ENCODE data around the gene PTGES3.
"Not testable (repeated sequence)": the region's sequence is repeated elsewhere in the genome, so short reads cannot be mapped to it uniquely, and the experiment has no call there.

Gene PTGES3

GRCh38 chr12:56668197-56668457 is 20.0 kb downstream of the PTGES3 start:
- Histone ChIP-seq H3K27me3 (no peaks in the 10 kb centered on the region), H3K9me3 (no peaks in the 10 kb centered on the region), H3K36me3 (peaks cover 88% of the 10 kb centered on the region), H3K4me1 (no peaks in the 10 kb centered on the region), H3K4me3 (ENCODE audit: low read depth, low read length) (no peak overlapping the region)
- TF ChIP-seq CTCF (IDR thresholded peaks at IDR 0.05; ENCODE audit: low read depth, low read length): no peak
- DNase-seq: no peak

GRCh38 chr12:56661979-56662638 is 26.0 kb downstream of the PTGES3 start:
- H3K4me1 ChIP-seq: no peaks in the 10 kb centered on the region
- TF ChIP-seq CTCF (IDR thresholded peaks at IDR 0.05; ENCODE audit: low read depth, low read length): no peak
- no peaks in the 10 kb centered on the region for H3K27me3 ChIP-seq
- no peak for DNase-seq
- peaks cover 32% of the 10 kb centered on the region for H3K36me3 ChIP-seq
- no peak overlapping the region for H3K4me3 ChIP-seq (ENCODE audit: low read depth, low read length)
- no peaks in the 10 kb centered on the region for H3K9me3 ChIP-seq

- Histone ChIP-seq H3K27me3 (no peaks in the 10 kb centered on the region), H3K36me3 (peaks cover 27% of the 10 kb centered on the region), H3K9me3 (no peaks in the 10 kb centered on the region), H3K4me1 (no peaks in the 10 kb centered on the region), H3K4me3 (ENCODE audit: low read depth, low read length) (no peak overlapping the region)
- no peak for TF ChIP-seq CTCF (IDR thresholded peaks at IDR 0.05; ENCODE audit: low read depth, low read length)
- DNase-seq: no peak
Observed at GRCh38 chr12:56661560-56661959, 26.5 kb downstream of the PTGES3 start.

GRCh38 chr12:56658921-56659320 is 29.2 kb downstream of the PTGES3 start:
- DNase-seq: no peak
- no peaks in the 10 kb centered on the region for H3K4me1 ChIP-seq
- no peaks in the 10 kb centered on the region for H3K27me3 ChIP-seq
- H3K36me3 ChIP-seq: peaks cover 4% of the 10 kb centered on the region
- no peak for TF ChIP-seq CTCF (IDR thresholded peaks at IDR 0.05; ENCODE audit: low read depth, low read length)
- H3K9me3 ChIP-seq: no peaks in the 10 kb centered on the region
- no peak overlapping the region for H3K4me3 ChIP-seq (ENCODE audit: low read depth, low read length)

GRCh38 chr12:56657416-56658379 is 30.4 kb downstream of the PTGES3 start:
- no peak overlapping the region for H3K4me3 ChIP-seq (ENCODE audit: low read depth, low read length)
- no peaks in the 10 kb centered on the region for H3K27me3 ChIP-seq
- no peaks in the 10 kb centered on the region for H3K4me1 ChIP-seq
- no peaks in the 10 kb centered on the region; the same call in 1 of the 2 replicates for H3K36me3 ChIP-seq
- no peaks in the 10 kb centered on the region; the same call in 1 of the 2 replicates for H3K9me3 ChIP-seq
- no peak for DNase-seq
- TF ChIP-seq CTCF (IDR thresholded peaks at IDR 0.05; ENCODE audit: low read depth, low read length): no peak

GRCh38 chr12:56653781-56654180 is 34.3 kb downstream of the PTGES3 start:
- not testable (repeated sequence) for DNase-seq; H3K4me3 ChIP-seq (ENCODE audit: low read depth, low read length); H3K27me3 ChIP-seq; H3K36me3 ChIP-seq; H3K4me1 ChIP-seq; H3K9me3 ChIP-seq

GRCh38 chr12:56648023-56648422 is 40.1 kb downstream of the PTGES3 start:
- H3K4me3 ChIP-seq (ENCODE audit: low read depth, low read length); H3K9me3 ChIP-seq; H3K4me1 ChIP-seq; H3K27me3 ChIP-seq; DNase-seq: not testable (repeated sequence)
- peaks cover 26% of the 10 kb centered on the region for H3K36me3 ChIP-seq

Data from BE2C (cell line).